RPMI8226 (cell line): ENCODE measurements around the gene CENPX.
"Not testable (repeated sequence)": the region's sequence is repeated elsewhere in the genome, so short reads cannot be mapped to it uniquely, and the experiment has no call there.

Experiments
- DNase-seq: peaks from one replicate; pipeline ENCODE4 v3.0.0-alpha.2; 2015

The CENPX gene

GRCh38 chr17:81995463-81996231, 27.0 kb downstream of the CENPX start:
- DNase-seq = no peak

DNA sequence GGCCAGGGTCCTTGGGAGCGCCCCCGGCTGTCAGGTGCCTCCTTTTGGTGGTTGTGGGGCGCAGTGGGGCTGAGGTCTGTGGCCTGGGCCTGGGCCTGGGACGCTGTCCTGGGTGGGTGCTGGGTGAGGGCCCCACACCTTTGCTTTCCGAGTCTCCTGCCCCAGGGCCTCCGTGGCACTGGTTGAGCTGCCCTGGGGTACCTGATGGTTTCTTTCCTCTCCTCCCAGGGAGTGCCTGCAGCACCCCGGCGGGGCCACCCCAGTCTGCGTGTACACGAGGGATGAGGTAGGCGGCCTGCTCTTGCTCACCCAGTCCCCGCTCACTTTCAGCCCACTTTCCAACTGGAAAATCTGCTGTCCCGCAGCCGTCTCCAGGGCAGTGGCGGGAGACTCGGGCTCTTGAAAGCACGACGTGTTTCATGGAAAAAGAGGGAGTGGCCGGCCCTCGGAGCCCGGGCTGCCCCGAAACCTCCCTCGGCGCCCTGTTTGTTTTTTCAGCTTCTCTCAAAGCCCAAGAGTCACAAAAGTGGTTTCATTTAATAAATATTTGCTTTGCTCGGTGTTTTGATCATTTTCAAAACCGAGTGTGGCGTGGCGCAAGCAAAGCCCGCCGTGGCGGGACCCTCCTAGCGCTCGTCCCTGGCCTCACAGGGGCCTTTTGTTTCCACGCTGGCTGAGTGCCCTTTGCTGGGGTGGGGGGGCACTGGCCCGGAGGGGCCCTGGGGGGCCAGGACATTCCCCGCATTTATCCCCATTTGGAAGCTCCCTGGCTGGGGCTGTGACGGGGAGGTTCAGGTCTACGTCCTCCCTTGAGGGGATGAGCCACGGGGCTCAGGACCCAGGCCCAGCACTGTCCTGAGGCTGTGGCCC, 27.9 kb downstream of the CENPX start:
- DNase-seq = no peak

GRCh38 chr17:81993729-81994592, 28.7 kb downstream of the CENPX start:
- DNase-seq = no peak

DNA sequence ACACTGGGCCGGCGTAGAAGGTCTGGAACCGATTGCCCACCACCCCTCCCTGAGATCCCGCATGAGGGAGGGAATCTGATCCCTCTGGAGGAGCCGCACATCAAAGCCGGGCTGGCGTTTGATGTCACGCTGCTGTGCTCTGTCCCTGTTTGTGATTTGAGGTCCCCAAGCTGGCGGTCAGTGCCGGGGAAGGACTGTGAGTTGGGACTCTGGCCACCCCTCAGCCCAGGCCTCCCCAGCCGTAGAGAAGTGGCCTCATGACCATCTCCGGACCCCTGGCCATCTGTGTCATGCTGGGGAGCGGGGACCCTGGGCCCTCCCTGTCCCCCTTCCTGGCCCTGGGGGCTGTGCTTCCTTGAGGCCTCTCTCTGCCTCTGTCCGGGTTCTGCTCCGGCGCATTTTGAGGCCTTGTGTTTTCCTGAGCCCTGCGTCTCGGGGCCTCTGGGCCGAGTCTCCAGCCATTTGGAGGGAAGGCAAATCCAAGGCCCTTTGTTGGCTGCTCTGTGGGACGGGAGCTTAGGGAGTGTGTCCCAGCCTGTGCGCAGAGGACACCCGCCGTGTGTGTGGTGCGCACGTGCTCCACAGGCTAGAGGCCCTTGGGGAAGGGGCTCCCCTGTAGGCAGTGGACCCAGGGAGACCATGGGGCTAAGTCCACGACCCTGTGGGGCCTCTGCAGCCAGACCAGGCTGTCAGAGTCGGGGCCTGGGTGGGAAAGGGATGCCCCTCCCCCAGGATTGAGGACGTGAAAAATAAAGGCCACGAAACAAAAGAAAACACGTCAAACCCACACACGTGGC, 30.2 kb downstream of the CENPX start:
- no peak for DNase-seq

GRCh38 chr17:81991684-81992305, 30.9 kb downstream of the CENPX start:
- DNase-seq = no peak

- no peak for DNase-seq
Measured at GRCh38 chr17:81990836-81991683, 31.6 kb downstream of the CENPX start.

DNA sequence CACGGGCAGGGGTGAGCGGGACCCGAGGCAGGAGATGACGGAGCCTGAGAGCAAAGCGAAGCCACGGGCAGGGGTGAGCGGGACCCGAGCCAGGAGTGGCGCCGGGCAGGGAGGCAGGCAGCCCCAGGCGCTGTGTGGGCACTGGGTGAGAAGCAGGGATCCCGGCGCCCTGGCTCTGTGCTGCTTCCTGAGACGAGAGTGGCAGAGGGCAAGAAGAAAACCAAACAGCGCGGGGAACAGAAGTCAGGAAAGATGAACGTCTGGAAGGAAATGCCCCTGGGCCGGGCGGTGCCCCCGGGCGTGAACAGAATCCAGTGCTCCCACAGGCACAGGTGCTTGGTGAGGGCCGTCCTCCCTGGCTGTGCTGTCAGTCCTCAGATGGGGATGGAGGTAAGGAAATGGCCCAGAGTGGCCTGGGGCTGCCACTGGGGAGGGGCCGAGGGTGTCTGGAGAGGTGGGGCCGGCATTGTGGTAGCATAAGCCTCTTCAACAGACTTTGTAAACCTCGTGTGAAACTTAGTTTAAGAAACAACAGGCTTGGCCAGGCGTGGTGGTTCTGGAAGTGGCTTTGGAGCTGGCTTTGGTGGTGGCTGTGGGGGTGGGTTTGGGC, 35.4 kb downstream of the CENPX start:
- DNase-seq = no peak

GRCh38 chr17:81986606-81987005, 36.1 kb downstream of the CENPX start:
- no peak for DNase-seq

- DNase-seq = no peak
Measured at GRCh38 chr17:81984773-81985410, 37.8 kb downstream of the CENPX start.

DNA sequence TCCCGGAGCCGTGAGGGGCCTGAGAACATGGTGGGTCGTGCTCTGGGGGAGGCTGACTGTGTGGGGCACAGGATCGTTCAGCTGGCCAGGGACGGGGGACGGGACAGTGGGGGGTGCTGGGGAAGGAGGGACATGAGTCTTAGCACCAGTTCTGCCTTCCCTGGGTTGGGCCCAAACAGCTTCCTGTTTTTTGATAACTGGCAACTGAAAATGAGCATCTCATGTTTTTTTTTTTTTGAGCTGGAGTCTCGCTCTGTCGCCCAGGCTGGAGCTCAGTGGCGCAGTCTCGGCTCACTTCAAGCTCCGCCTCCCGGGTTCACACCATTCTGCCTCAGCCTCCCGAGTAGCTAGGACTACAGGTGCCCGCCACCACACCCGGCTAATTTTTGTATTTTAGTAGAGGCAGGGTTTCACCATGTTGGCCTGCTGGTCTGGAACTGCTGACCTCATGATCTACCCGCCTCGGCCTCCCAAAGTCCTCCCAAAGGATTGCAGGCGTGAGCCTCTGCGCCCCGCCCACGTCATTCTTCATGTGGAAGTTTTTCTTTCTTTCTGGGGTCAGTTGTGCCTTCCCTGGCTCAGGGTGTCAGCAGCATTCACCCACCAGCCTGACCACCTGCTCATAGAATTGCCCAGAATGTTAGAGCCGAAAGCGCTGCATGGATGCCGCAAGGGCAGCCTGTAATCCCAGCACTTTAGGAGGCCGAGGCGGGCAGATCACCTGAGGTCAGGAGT, 38.9 kb downstream of the CENPX start:
- no peak for DNase-seq

DNA sequence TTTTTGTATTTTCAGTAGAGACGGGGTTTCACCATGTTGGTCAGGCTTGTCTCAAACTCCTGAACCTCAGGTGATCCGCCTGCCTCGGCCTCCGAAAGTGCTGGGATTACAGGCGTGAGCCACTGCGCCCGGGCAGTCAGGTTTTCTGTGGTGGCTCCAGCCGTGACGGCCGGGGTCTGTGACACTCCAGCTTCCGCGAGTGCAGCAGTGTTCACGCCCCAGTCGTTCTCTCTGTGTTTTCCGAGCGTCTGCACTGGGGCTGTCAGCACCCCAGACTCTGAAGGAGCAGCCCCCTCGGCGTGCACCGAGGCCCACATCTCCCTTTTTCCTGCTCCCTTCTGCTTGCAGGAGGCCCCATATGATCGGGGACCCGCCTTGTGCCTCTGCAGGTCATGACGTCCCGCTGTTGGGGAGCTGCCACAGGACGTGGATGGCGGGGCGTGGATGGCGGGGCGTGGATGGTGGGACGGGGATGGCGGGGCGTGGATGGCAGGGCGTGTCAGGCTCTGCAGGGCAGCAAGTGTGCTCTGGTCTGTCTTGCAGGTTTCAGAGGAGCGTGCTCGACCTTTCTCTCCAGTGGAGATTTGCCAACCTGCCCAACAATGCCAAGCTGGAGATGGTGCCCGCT, 39.6 kb downstream of the CENPX start:
- DNase-seq = no peak

DNA sequence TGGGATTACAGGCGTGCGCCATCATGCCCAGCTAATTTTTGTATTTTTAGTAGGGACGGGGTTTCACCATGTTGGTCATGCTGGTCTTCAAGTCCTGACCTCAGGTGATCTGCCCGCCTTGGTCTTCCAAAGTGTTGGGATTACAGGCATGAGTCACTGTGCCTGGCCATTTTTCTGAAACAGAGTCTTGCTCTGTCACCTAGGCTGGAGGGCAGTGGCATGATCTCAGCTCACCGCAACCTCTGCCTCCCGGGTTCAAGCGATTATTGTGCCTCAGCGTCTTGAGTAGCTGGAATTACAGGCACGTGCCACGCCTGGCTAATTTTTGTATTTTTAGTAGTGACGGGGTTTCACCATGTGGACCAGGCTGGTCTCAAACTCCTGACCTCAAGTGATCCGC, 41.2 kb downstream of the CENPX start:
- DNase-seq = not testable (repeated sequence)

GRCh38 chr17:81980707-81981343, 41.9 kb downstream of the CENPX start:
- no peak for DNase-seq

DNA sequence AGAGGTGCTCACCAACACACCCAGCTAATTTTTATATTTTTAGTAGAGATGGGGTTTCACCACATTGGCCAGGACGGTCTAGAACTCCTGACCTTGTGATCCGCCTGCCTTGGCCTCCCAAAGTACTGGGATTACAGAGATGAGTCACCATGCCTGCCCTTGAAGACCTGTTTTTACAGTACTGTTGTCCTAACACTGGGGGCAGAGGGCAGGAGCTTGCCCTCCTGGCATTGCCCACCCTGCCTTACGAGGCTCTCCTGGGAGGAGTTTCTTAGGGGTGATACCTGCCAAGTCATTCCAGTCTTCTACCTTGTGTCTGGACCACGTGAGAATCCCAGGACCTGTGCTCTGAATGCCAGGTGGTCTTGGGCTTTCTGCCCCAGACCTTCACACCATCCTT, 42.6 kb downstream of the CENPX start:
- no peak for DNase-seq

DNA sequence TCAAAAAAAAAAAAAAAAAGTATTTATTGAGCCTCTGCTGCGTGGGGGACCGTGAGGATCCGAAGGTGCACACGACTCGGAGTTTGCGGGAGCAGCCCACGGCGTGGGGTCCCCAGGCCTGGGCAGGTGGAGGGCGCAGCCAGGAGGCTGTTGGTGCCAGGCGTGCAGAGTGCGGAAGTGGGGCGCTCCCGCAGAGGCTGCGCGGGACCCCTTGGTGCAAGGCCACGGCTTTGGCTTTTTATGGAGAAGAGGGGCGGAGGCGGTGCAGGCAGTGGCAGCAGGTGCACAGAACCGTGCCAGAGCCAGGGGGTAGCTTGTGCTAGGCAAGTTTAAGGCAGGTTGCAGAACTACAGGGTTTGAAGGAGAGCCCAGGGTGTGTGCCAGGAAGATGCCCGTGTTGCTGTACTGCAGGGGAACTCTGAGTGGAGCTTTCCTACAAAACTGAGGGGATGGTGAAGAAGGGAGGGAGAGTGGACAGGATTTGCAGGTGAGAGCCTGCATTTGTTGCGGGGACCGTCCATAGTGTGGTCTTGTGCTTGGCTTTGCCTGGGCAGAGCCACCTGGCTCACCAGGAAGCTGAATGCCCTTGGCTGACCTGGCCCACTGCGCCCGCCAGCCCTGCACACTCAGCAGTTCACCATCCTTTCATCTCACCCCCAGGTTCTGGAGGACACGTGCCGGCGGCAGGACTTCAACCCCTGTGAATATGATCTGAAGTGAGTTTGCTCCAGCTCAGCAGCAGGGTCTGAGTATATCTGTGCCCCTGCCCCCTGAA, 44.0 kb downstream of the CENPX start:
- peak; percentile 66 for DNase-seq

GRCh38 chr17:81977211-81977808, 45.4 kb downstream of the CENPX start, which contains the start of gene ASPSCR1:
Gene ASPSCR1 (plus strand): TSS chr17:81977629. CDS start chr17:81977647, 18 bp downstream.
- DNase-seq = peak; percentile 91
